ENCODE data around the gene TMPRSS2. TPM values are rescaled to one million over a fixed set of nuclear protein-coding genes. Genes with fewer than 3 reads are reported as not detected.

Gene TMPRSS2
- total and polyA plus RNA-seq, 2 donors (not counting 3 experiments of a cell fraction or from before 2014, with no cell fraction given) = not detected

DNA sequence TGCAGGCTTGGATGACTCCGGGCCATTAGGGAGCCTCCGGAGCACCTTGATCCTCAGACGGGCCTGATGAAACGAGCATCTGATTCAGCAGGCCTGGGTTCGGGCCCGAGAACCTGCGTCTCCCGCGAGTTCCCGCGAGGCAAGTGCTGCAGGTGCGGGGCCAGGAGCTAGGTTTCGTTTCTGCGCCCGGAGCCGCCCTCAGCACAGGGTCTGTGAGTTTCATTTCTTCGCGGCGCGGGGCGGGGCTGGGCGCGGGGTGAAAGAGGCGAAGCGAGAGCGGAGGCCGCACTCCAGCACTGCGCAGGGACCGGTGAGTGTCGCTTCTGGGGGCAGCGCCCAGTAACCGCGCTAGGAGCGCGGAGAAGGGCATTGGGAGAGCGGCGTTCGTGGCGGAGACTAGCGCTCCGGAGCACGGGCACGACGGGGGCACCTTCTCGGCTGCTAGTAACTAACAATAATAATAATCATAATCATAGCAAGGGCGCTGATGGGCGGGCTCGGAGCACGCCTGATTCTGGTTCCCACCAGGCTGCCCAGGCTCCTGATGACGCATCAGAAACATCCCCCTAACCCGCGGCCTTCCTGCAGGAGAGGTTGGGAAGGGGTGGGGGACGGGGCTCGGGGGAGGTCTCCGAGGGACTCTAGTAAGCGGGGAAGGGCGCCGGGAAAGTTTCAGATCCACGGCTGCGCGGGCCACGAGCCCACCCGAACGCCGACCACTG lies 81.8 kb downstream of the TMPRSS2 start, which contains the start of gene MX1:
Gene MX1, plus strand, starts transcription at position 286 of the 722 bp plus-strand sequence. CDS start 5,832 bp downstream, outside the sequence.
- dilution Hi-C loops (cut with MboI; ENCODE audit: extremely low pct_ligation_motif_present, low sequenced_read_pairs) (no loop called here), intact Hi-C loops (cut with micrococcal nuclease) (no loop called here)
- no peaks in the 10 kb centered on the region for H3K9me1 ChIP-seq (replicated peaks; ENCODE audit: control insufficient read depth, extremely low read depth, insufficient read depth, low read length)
- peaks cover 7 to 11% of the 10 kb centered on the region in 2 experiments for H3K27me3 ChIP-seq (ENCODE audit: control insufficient read depth in 2 of 2, insufficient read depth in 2 of 2, low read length in 2 of 2)
- TF ChIP-seq POLR2A (IDR thresholded peaks at IDR 0.05; ENCODE audit: low read depth, low read length) = no peak
- peak within 1 kb of the TSS; percentile 90 for H2AFZ ChIP-seq (ENCODE audit: low read depth, low read length)
- BruUV-seq (replicated peaks) = no TSS peak
- H3K9me3 ChIP-seq (replicated peaks; ENCODE audit: control insufficient read depth, insufficient read depth, low read length) = no peaks in the 10 kb centered on the region
- peaks cover 6% of the 10 kb centered on the region for H3K4me1 ChIP-seq (ENCODE audit: control insufficient read depth, extremely low read depth, insufficient read depth, low read length)
- ChIA-PET POLR2A (no interaction called here), CTCF (interaction anchor here (1.0 to 1.2 kb wide), 2 partner anchors 34 to 143 kb away, joined by 3 read pairs; no protein-coding TSS in a partner anchor)
- no peaks in the 10 kb centered on the region for H4K20me1 ChIP-seq (replicated peaks; ENCODE audit: control insufficient read depth, extremely low read depth, insufficient read depth, low read length)
- H3K36me3 ChIP-seq (ENCODE audit: control insufficient read depth in 2 of 2, extremely low read depth in 1 of 2, insufficient read depth in 2 of 2, low read length in 2 of 2) = no peaks in the 10 kb centered on the region
- peak within 1 kb of the TSS; percentile 56 for H3K4me2 ChIP-seq (ENCODE audit: insufficient read depth, low read length)
- H3K27ac ChIP-seq (ENCODE audit: insufficient read depth, low read depth, low read length) = no peak within 1 kb of the TSS
- H3K9ac ChIP-seq (replicated peaks; ENCODE audit: extremely low read depth, insufficient read depth, low read length) = peak within 1 kb of the TSS; percentile 29
- FAIRE-seq (peak; percentile 74), DNase-seq (ENCODE audit: low read depth, low spot score) (peak; percentile 40)
- peak within 1 kb of the TSS; percentile 46 to 51 (median 50) for H3K4me3 ChIP-seq (replicated peaks in 1 of 3; ENCODE audit: insufficient read depth in 1 of 3, low read depth in 1 of 3, low read length in 3 of 3)
- no peaks in the 10 kb centered on the region for H3K79me2 ChIP-seq (ENCODE audit: control insufficient read depth, insufficient read depth, low read length)

DNA sequence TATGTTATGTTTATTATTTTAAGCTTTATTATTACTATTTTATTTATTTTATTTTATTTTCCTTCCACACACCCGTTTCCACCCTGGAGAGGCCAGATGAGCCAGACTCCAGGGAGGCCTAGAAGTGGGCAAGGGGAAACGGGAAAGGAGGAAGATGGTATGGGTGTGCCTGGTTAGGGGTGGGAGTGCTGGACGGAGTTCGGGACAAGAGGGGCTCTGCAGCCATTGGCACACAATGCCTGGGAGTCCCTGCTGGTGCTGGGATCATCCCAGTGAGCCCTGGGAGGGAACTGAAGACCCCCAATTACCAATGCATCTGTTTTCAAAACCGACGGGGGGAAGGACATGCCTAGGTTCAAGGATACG lies 82.4 kb downstream of the TMPRSS2 start:
- ChIA-PET POLR2A (no interaction called here), CTCF (interaction anchor here (1.2 kb wide), 1 partner anchor 35 kb away, joined by 3 read pairs; no protein-coding TSS in a partner anchor)
- H3K27ac ChIP-seq (ENCODE audit: insufficient read depth, low read depth, low read length) = no peak overlapping the region
- H3K4me1 ChIP-seq (ENCODE audit: control insufficient read depth, extremely low read depth, insufficient read depth, low read length) = peaks cover 6% of the 10 kb centered on the region
- H3K9ac ChIP-seq (replicated peaks; ENCODE audit: extremely low read depth, insufficient read depth, low read length) = peak overlapping the region; percentile 29
- H3K4me3 ChIP-seq (replicated peaks in 1 of 3; ENCODE audit: insufficient read depth in 1 of 3, low read depth in 1 of 3, low read length in 3 of 3) = peak overlapping the region in 2 of 3 experiments; percentile 46 to 50
- peak overlapping the region; percentile 90 for H2AFZ ChIP-seq (ENCODE audit: low read depth, low read length)
- no peaks in the 10 kb centered on the region for H3K36me3 ChIP-seq (ENCODE audit: control insufficient read depth in 2 of 2, extremely low read depth in 1 of 2, insufficient read depth in 2 of 2, low read length in 2 of 2)
- dilution Hi-C loops (cut with MboI; ENCODE audit: extremely low pct_ligation_motif_present, low sequenced_read_pairs) = no loop called here
- H3K4me2 ChIP-seq (ENCODE audit: insufficient read depth, low read length) = peak overlapping the region; percentile 56
- intact Hi-C loops (cut with micrococcal nuclease) = no loop called here
- no peaks in the 10 kb centered on the region for H3K79me2 ChIP-seq (ENCODE audit: control insufficient read depth, insufficient read depth, low read length)
- no peaks in the 10 kb centered on the region for H3K9me1 ChIP-seq (replicated peaks; ENCODE audit: control insufficient read depth, extremely low read depth, insufficient read depth, low read length)
- H4K20me1 ChIP-seq (replicated peaks; ENCODE audit: control insufficient read depth, extremely low read depth, insufficient read depth, low read length) = no peaks in the 10 kb centered on the region
- no TSS peak for BruUV-seq (replicated peaks)
- H3K27me3 ChIP-seq (ENCODE audit: control insufficient read depth in 2 of 2, insufficient read depth in 2 of 2, low read length in 2 of 2) = peaks cover 7 to 11% of the 10 kb centered on the region in 2 experiments
- H3K9me3 ChIP-seq (replicated peaks; ENCODE audit: control insufficient read depth, insufficient read depth, low read length) = no peaks in the 10 kb centered on the region
- no peak for TF ChIP-seq JUN (IDR thresholded peaks at IDR 0.05; ENCODE audit: borderline replicate concordance, insufficient read depth, insufficient read length, low read depth)
- no peak for TF ChIP-seq EZH2 (IDR thresholded peaks at IDR 0.05; ENCODE audit: borderline replicate concordance, low read depth, low read length, severe bottlenecking)
- TF ChIP-seq POLR2A (IDR thresholded peaks at IDR 0.05; ENCODE audit: low read depth, low read length) = no peak
- no peak for TF ChIP-seq GATA2 (IDR thresholded peaks at IDR 0.05; ENCODE audit: insufficient read depth, insufficient read length, low read depth, low read length)
- TF ChIP-seq POLR2AphosphoS5 (IDR thresholded peaks at IDR 0.05; ENCODE audit: insufficient read depth, low read depth, low read length) = no peak
- TF ChIP-seq FOS (IDR thresholded peaks at IDR 0.05; ENCODE audit: borderline replicate concordance, insufficient read depth, low read length) = no peak
- no peak for TF ChIP-seq MYC (IDR thresholded peaks at IDR 0.05; ENCODE audit: low read depth, low read length)
- no peak for TF ChIP-seq CTCF (IDR thresholded peaks at IDR 0.05; ENCODE audit: extremely low read depth in 1 of 2, insufficient read depth in 1 of 2, low read depth in 1 of 2, low read length in 2 of 2)
- no peak for TF ChIP-seq MAX (IDR thresholded peaks at IDR 0.05; ENCODE audit: insufficient read depth, insufficient read length)
- FAIRE-seq = no peak
- no peak for DNase-seq (ENCODE audit: low read depth, low spot score)

All from endothelial cell of umbilical vein (primary cell).